NOMO-1 treated with dmso at 0.1 percent for 144 hours (cell line): Measurements from ENCODE around the gene KNOP1.

Experiments
- DNase-seq: peaks from one replicate; lab custom pipeline; 2025; ENCODE audit not compliant: unreplicated experiment; lab: John Stamatoyannopoulos, UW

Gene KNOP1

GRCh38 chr16:19717741-19718623, at the start of gene KNOP1, which contains the start of gene IQCK:
KNOP1 (minus strand) TSS chr16:19718227; CDS start chr16:19715035, 3,192 bp downstream.
IQCK (plus strand) TSS chr16:19718271; CDS start chr16:19718307, 36 bp downstream.
- DNase-seq = peak; percentile 70

- no peak for DNase-seq
Observed at GRCh38 chr16:19767497-19767896, 49.5 kb upstream of the KNOP1 start.

- DNase-seq = no peak
Observed at GRCh38 chr16:19766988-19767387, 49.0 kb upstream of the KNOP1 start.

GRCh38 chr16:19766554-19766884, 48.5 kb upstream of the KNOP1 start:
- no peak for DNase-seq

- no peak for DNase-seq
Observed at GRCh38 chr16:19765860-19766553, 48.0 kb upstream of the KNOP1 start.

- no peak for DNase-seq
Observed at GRCh38 chr16:19760356-19761060, 42.5 kb upstream of the KNOP1 start.

- no peak for DNase-seq
Observed at GRCh38 chr16:19757762-19758595, 40.0 kb upstream of the KNOP1 start.

- no peak for DNase-seq
Observed at GRCh38 chr16:19757026-19757425, 39.0 kb upstream of the KNOP1 start.

GRCh38 chr16:19755268-19755667, 37.2 kb upstream of the KNOP1 start:
- no peak for DNase-seq

GRCh38 chr16:19754644-19755036, 36.6 kb upstream of the KNOP1 start:
- DNase-seq = no peak

GRCh38 chr16:19753815-19754643, 36.0 kb upstream of the KNOP1 start:
- DNase-seq = no peak

- DNase-seq = no peak
Observed at GRCh38 chr16:19751478-19752385, 33.7 kb upstream of the KNOP1 start.

- no peak for DNase-seq
Observed at GRCh38 chr16:19749571-19750080, 31.6 kb upstream of the KNOP1 start.

GRCh38 chr16:19748389-19749168, 30.6 kb upstream of the KNOP1 start:
- no peak for DNase-seq

- DNase-seq = no peak
Observed at GRCh38 chr16:19746561-19746960, 28.5 kb upstream of the KNOP1 start.

- no peak for DNase-seq
Observed at GRCh38 chr16:19745286-19746010, 27.4 kb upstream of the KNOP1 start.

- DNase-seq = no peak
Observed at GRCh38 chr16:19744670-19745069, 26.6 kb upstream of the KNOP1 start.
